IMR-90 (cell line): ENCODE data around the gene PRR13. TPM values are rescaled to one million over a fixed set of nuclear protein-coding genes. Genes with fewer than 3 reads are reported as not detected.

Experiments used
- ATAC-seq: fragments of 200-7000 bp; cut with Tn5 transposase; 2 replicates; pipeline ENCODE4 v1.9.1; 2020; ENCODE audit warnings: low read depth, mild to moderate bottlenecking, moderate library complexity
- BruUV-seq: library from RNA; stranded (reverse); fragments of 400-500 nt; replicated peaks from 2 replicates; lab custom pipeline; 2021; lab: Mats Ljungman, UMichigan
- CTCF ChIA-PET: fragments of 300-600 bp; formaldehyde crosslinking; extraction: SDS; loops from one replicate; lab custom pipeline; 2021; ENCODE audit warnings: antibody characterized with exemption; lab: Yijun Ruan, JAX
- POLR2A ChIA-PET: fragments of 300-600 bp; sonication (Branson Sonifier 250); formaldehyde crosslinking; loops from one replicate; lab custom pipeline; 2022; ENCODE audit warnings: antibody characterized with exemption; ENCODE audit not compliant: unreplicated experiment; lab: Charles Lee
- DNase-seq: peaks from one replicate; pipeline ENCODE4 v3.0.0; 2013
- H2AFZ ChIP-seq: replicated peaks from 2 replicates; pipeline ENCODE3; 2013; ENCODE audit warnings: low read length, mild to moderate bottlenecking; ENCODE audit not compliant: poor library complexity
- H2AK5ac ChIP-seq: 2 replicates; pipeline ENCODE4 v1.6.1; 2013; ENCODE audit warnings: low read depth, low read length, inconsistent platforms
- H2AK9ac ChIP-seq: replicated peaks from 2 replicates; pipeline ENCODE3; 2013; ENCODE audit warnings: mild to moderate bottlenecking, low read depth, low read length, moderate library complexity; ENCODE audit not compliant: poor library complexity
- H2BK120ac ChIP-seq: 2 replicates; pipeline ENCODE4 v1.6.1; 2013; ENCODE audit warnings: low read depth, low read length, inconsistent platforms
- H2BK15ac ChIP-seq: 3 replicates; pipeline ENCODE4 v1.6.1; 2013; ENCODE audit warnings: low read depth, low read length, inconsistent platforms
- H2BK20ac ChIP-seq: 2 replicates; pipeline ENCODE4 v1.6.1; 2013; ENCODE audit warnings: low read depth, mild to moderate bottlenecking, inconsistent platforms, low read length, moderate library complexity
- H2BK5ac ChIP-seq: 2 replicates; pipeline ENCODE4 v1.6.1; 2013; ENCODE audit warnings: mild to moderate bottlenecking, low read depth, low read length, inconsistent platforms; ENCODE audit not compliant: poor library complexity, severe bottlenecking
- H3K14ac ChIP-seq: replicated peaks from 2 replicates; pipeline ENCODE4 v1.6.1; 2013; ENCODE audit warnings: low read depth, low read length, inconsistent platforms
- H3K18ac ChIP-seq: 2 replicates; pipeline ENCODE4 v1.6.1; 2013; ENCODE audit warnings: low read depth, low read length, control low read depth
- H3K23ac ChIP-seq: 2 replicates; pipeline ENCODE4 v1.6.1; 2013; ENCODE audit warnings: low read depth, low read length, inconsistent platforms
- H3K27ac ChIP-seq: 2 replicates; pipeline ENCODE4 v1.5.1; 2013; ENCODE audit warnings: mild to moderate bottlenecking, control low read depth, low read length; ENCODE audit not compliant: insufficient read depth
- H3K27me3 ChIP-seq: 2 replicates; pipeline ENCODE4 v1.6.1; 2013; ENCODE audit warnings: low read length; ENCODE audit not compliant: control insufficient read depth, insufficient read depth
- H3K36me3 ChIP-seq: 2 replicates; pipeline ENCODE4 v1.6.1; 2013; ENCODE audit warnings: low read length, mixed read lengths; ENCODE audit not compliant: control insufficient read depth, insufficient read depth
- H3K4ac ChIP-seq: 2 replicates; pipeline ENCODE4 v1.6.1; 2013; ENCODE audit warnings: low read depth, low read length, inconsistent platforms
- H3K4me1 ChIP-seq: 2 replicates; pipeline ENCODE4 v1.6.1; 2013; ENCODE audit warnings: low read length, mixed read lengths; ENCODE audit not compliant: control insufficient read depth, insufficient read depth
- H3K4me2 ChIP-seq: 2 replicates; pipeline ENCODE4 v1.6.1; 2013; ENCODE audit warnings: low read depth, mild to moderate bottlenecking, control low read depth, low read length, moderate library complexity
- H3K4me3 ChIP-seq: 2 replicates; pipeline ENCODE4 v1.5.1; 2013; ENCODE audit warnings: low read depth, mild to moderate bottlenecking, control low read depth, low read length, moderate library complexity; ENCODE audit not compliant: insufficient read depth
- H3K56ac ChIP-seq: 2 replicates; pipeline ENCODE4 v1.6.1; 2013; ENCODE audit warnings: low read length, inconsistent platforms; ENCODE audit not compliant: insufficient read depth; ENCODE audit errors: extremely low read depth
- H3K79me1 ChIP-seq, 2 experiments: 2 replicates each; pipeline ENCODE4 v1.6.1; 2013; ENCODE audit warnings: low read length in 2 of 2, inconsistent platforms in 1 of 2, low read depth in 1 of 2
- H3K9ac ChIP-seq: 2 replicates; pipeline ENCODE4 v1.6.1; 2013; ENCODE audit warnings: low read depth, low read length, control low read depth
- H3K9me1 ChIP-seq: 2 replicates; pipeline ENCODE4 v1.6.1; 2013; ENCODE audit warnings: low read length, inconsistent platforms; ENCODE audit not compliant: insufficient read depth
- H3K9me3 ChIP-seq: 2 replicates; pipeline ENCODE4 v1.6.1; 2013; ENCODE audit warnings: low read length; ENCODE audit not compliant: control insufficient read depth, insufficient read depth
- H4K20me1 ChIP-seq: 2 replicates; pipeline ENCODE4 v1.6.1; 2013; ENCODE audit warnings: low read length, inconsistent platforms; ENCODE audit not compliant: insufficient read depth
- H4K5ac ChIP-seq: 2 replicates; pipeline ENCODE4 v1.6.1; 2013; ENCODE audit warnings: mild to moderate bottlenecking, low read depth, low read length, control low read depth
- H4K8ac ChIP-seq, 2 experiments: 2 replicates each; pipeline ENCODE4 v1.6.1; 2013; ENCODE audit warnings: low read depth in 2 of 2, low read length in 2 of 2, control low read depth in 1 of 2, inconsistent platforms in 1 of 2
- H4K91ac ChIP-seq: 2 replicates; pipeline ENCODE4 v1.6.1; 2013; ENCODE audit warnings: low read depth, low read length, inconsistent platforms; ENCODE audit not compliant: insufficient read depth
- CHD1 ChIP-seq: IDR thresholded peaks from 2 replicates; pipeline ENCODE4 v1.6.1; 2012; ENCODE audit warnings: low read depth, low read length, improper control_type of control experiment
- MAZ ChIP-seq: IDR thresholded peaks from 2 replicates; pipeline ENCODE4 v1.6.1; 2012; ENCODE audit warnings: low read depth, mild to moderate bottlenecking, low read length, improper control_type of control experiment, moderate library complexity, borderline replicate concordance
- RCOR1 ChIP-seq: IDR thresholded peaks from 2 replicates; pipeline ENCODE4 v1.6.1; 2012; ENCODE audit warnings: mild to moderate bottlenecking, low read length, improper control_type of control experiment; ENCODE audit not compliant: insufficient replicate concordance
- SMC3 ChIP-seq: fragments of 150-350 bp; IDR thresholded peaks from 2 replicates; pipeline ENCODE4 v1.6.1; 2016; ENCODE audit warnings: low read depth, mild to moderate bottlenecking, antibody characterized with exemption, low read length, moderate library complexity
- WGBS, 2 experiments: methylation state at CpG; one replicate each; pipeline versions ENCODE4 v1.1.5 to v1.1.7; 2013; ENCODE audit warnings: missing lambda C conversion rate in 2 of 2; ENCODE audit not compliant: insufficient read length in 1 of 2; ENCODE audit errors: extremely low coverage in 2 of 2; 5-methylcytosine and 5-hydroxymethylcytosine counted together
- dilution Hi-C: fragments of 300-500 bp; cut with HindIII; formaldehyde crosslinking; loops from one replicate; pipeline ENCODE4 v1.14.3; 2018; ENCODE audit warnings: low sequenced_read_pairs; ENCODE audit not compliant: unreplicated experiment
- in situ Hi-C: fragments of 300-500 bp; cut with MboI; formaldehyde crosslinking; loops from 3 replicates; pipeline ENCODE4 v1.14.3; 2019; ENCODE audit warnings: low sequenced_read_pairs, inconsistent platforms, mixed read lengths
- intact Hi-C: fragments of 100-400 bp; cut with micrococcal nuclease; formaldehyde crosslinking; loops from 2 replicates; pipeline ENCODE4 v1.10.0; 2022
- polyA plus RNA-seq, 3 experiments: library from polyadenylated mRNA; depleted of rRNA; stranded (reverse); fragments of >200 nt; gene quantifications; 2 replicates each; pipeline ENCODE4 v1.2.3, GENCODE V29; 2012; ENCODE audit warnings: low replicate concordance in 1 of 3
- total RNA-seq: library from RNA; depleted of rRNA; stranded (reverse); fragments of >200 nt; gene quantifications from 2 replicates; pipeline ENCODE4 v1.2.3, GENCODE V29; 2012
- TF ChIP-seq, protein P1 (sequence below): fragments of 150-350 bp; IDR thresholded peaks from 2 replicates; pipeline ENCODE4 v1.6.1; 2017; ENCODE audit warnings: mild to moderate bottlenecking, antibody characterized with exemption, low read length, low read depth
- TF ChIP-seq, protein P2 (sequence below): conservative IDR thresholded peaks from 2 replicates; pipeline ENCODE4 v1.5.1; 2012; ENCODE audit warnings: mild to moderate bottlenecking, low read depth, low read length, improper control_type of control experiment

PRR13 gene
- total and polyA plus RNA-seq, 2 of the 4 experiments (the other 2 are of a cell fraction): 25.5 to 114 TPM

DNA sequence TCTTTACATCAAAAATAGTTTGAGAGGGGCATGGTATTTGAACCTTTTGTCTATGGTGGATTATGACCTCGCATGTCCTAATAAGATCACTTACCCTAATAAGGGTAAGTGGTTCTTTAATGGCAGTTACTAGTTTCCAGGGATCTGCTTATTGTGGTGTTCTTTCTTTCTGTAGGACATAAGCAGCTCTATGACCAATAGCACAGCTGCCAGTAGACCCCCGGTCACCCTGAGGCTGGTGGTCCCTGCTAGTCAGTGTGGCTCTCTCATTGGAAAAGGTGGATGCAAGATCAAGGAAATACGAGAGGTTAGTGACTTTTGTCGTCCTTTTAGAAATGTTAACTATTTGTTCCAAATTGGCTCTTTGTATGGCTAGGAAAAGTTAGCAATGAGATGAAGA is 17.6 kb downstream of the PRR13 start:
- Histone ChIP-seq H2BK120ac (no peak overlapping the region), H3K9me3 (no peaks in the 10 kb centered on the region), H3K4me3 (no peak overlapping the region), H2AK5ac (no peak overlapping the region), H3K18ac (no peak overlapping the region), H3K79me1 (peaks cover 48 to 73% of the 10 kb centered on the region in 2 experiments), H3K36me3 (peaks cover 77% of the 10 kb centered on the region), H3K56ac (no peak overlapping the region), H4K5ac (no peak overlapping the region), H2BK15ac (no peak overlapping the region), H3K23ac (no peak overlapping the region), H2AFZ (no peak overlapping the region), H4K91ac (no peak overlapping the region), H3K4me1 (peaks cover 9% of the 10 kb centered on the region), H2BK5ac (no peak overlapping the region), H3K9me1 (no peaks in the 10 kb centered on the region), H3K14ac (no peak overlapping the region), H4K8ac (no peak overlapping the region), H3K27me3 (no peaks in the 10 kb centered on the region), H2AK9ac (no peak overlapping the region), H3K4ac (no peak overlapping the region), H2BK20ac (no peak overlapping the region), H3K9ac (no peak overlapping the region), H4K20me1 (peaks cover 95% of the 10 kb centered on the region), H3K27ac (no peak overlapping the region), H3K4me2 (no peak overlapping the region)
- no peak for DNase-seq
- TF ChIP-seq, protein P1, sequence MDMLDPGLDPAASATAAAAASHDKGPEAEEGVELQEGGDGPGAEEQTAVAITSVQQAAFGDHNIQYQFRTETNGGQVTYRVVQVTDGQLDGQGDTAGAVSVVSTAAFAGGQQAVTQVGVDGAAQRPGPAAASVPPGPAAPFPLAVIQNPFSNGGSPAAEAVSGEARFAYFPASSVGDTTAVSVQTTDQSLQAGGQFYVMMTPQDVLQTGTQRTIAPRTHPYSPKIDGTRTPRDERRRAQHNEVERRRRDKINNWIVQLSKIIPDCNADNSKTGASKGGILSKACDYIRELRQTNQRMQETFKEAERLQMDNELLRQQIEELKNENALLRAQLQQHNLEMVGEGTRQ: no peak
- TF ChIP-seq RCOR1 (no peak), MAZ (no peak), CHD1 (no peak), SMC3 (no peak)
- TF ChIP-seq, protein P2, sequence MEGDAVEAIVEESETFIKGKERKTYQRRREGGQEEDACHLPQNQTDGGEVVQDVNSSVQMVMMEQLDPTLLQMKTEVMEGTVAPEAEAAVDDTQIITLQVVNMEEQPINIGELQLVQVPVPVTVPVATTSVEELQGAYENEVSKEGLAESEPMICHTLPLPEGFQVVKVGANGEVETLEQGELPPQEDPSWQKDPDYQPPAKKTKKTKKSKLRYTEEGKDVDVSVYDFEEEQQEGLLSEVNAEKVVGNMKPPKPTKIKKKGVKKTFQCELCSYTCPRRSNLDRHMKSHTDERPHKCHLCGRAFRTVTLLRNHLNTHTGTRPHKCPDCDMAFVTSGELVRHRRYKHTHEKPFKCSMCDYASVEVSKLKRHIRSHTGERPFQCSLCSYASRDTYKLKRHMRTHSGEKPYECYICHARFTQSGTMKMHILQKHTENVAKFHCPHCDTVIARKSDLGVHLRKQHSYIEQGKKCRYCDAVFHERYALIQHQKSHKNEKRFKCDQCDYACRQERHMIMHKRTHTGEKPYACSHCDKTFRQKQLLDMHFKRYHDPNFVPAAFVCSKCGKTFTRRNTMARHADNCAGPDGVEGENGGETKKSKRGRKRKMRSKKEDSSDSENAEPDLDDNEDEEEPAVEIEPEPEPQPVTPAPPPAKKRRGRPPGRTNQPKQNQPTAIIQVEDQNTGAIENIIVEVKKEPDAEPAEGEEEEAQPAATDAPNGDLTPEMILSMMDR: no peak
- WGBS, 2 experiments: no CpG with 5 or more reads among the region's 4 CpGs
- CTCF ChIA-PET: no interaction called here
- ATAC-seq: no peak
- POLR2A ChIA-PET: no interaction called here
- no TSS peak for BruUV-seq
- dilution Hi-C loops (no loop called here), intact Hi-C loops (no loop called here), in situ Hi-C loops (no loop called here)
